Ammon's horn (tissue), 1 donor: ENCODE measurements around the gene TEX12.
"Not testable (repeated sequence)": the region's sequence is repeated elsewhere in the genome, so short reads cannot be mapped to it uniquely, and the experiment has no call there.

ENCODE experiments used
- DNase-seq: peaks from one replicate; pipeline ENCODE4 v3.0.0-alpha.2; 2016; ENCODE audit warnings: low spot score

TEX12 gene

DNA sequence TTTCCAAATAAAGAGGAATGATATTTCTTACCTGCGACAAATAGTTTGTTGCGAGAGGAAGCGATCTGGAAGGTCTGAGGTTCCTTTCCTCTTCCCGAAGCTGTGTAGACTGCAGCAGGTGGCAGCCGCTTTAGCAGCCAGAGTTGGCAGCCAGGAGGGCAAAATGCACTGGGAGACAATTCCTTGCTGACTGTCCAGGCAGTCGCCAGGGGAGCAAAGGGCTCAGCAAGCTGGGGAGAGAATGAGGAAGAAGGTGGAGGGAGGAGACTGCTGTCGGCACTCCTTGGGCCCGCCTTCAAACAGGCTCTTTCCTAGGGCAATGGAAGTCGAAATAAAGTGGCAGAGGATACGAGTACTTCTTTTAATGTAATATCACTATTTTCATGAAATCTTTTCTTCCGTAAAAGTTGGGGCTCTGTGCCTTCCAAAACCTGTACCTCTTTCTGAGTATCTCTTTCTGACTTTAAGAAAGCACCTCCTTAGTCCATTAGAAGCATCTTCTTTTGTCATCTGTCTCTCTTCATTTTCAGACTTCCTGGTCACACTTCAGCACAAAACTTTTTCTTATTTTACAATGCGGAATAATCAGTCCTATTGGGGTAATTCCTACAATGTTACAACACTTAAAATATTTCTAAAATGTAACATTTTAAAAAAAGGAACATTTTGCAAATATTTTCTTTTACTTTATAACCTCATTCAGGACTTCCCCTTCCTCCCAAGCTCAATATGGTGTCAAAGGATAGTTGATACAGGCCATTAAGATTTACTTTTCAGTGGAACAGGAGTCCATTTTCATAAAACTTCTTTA, 3.1 kb upstream of the TEX12 start, which contains the start of gene IL18:
TSS of gene IL18 (minus strand) at position 220 of the 811 bp plus-strand sequence. CDS start 9,041 bp downstream, outside the sequence.
- peak; percentile 68 for DNase-seq

DNA sequence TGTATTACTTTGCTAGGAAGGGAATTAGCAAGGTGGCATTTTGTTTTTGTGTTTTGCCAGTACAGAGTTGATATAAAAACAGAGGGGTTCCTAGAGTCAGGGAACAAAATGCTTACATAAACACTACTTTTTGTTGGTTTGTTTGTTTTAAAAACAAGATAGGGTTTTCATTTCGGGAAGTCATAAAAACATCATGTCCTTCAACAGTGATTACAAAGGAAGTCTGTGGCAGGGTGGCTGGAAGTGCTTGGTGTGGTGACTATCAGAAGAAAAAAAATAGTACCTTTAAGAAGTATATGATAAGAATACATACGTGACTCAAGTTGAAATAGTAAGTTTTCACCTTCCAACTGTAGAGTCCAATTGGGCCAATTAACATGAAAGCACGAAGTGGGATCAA, 2.1 kb upstream of the TEX12 start:
- no peak for DNase-seq

DNA sequence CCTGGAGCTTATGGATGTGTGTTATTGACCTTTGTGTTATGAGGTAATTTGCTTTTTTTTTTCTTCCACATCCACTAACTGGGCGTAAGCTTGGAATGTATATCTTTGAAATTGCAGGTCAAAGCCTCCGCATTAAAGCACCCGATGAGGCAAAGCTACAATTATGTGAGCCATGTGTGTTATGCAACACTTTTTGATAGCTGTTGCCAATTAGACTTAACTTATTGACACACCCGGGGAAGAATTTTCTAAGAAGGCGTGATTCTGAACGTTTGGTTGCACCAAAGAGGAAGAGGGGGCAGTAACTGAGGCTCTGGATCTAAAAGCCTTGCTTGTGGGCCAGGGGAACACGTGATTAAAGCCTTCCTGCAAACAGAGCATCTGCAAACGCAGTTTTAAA, 610 bp upstream of the TEX12 start:
- DNase-seq, result no peak

DNA sequence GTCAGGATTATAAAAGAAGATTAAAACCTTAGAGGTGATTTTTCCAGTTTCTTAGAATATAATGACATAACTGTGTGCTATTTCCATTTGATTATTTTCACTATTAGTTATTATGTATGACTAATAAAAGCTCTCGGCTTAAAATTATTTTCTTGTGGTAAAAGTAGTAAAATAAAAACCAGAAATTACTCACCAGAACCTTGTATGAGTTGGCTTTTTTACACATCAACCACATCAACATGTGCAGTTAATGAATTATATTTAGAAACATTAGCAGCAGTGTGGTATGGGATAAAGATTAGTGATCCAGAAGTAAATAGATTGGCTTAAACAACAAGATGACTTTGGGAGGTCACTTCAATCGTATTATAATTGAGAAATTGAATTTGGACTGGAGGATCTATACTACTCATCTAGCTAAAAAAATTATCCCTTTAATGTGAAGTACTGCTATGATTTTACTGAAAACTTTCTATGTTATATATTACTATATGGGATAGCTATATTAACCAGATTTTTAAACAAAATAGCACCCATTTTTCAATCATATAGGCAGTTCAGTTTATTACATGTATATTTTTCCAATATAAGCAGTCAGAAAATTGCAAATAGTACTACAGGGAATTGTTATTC, 5.3 kb downstream of the TEX12 start:
- no peak for DNase-seq

DNA sequence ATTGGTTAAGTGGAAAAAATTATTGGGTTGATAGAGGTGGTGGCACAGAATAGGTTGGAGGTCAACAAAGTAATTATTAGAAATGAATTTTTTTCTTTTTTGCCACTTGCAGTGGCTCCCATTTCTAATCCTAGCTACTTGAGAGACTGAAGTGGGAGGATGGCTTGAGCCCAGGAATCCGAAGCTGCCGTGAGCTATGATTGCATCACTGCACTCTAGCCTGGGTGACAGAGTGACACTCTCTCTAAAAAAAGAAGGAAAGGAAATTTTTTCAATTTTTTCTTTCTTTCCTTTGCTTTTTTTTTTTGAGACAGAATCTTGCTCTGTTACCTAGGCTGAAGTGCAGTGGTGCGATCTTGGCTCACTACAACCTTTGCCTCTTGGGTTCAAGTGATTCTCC, 6.0 kb downstream of the TEX12 start:
- no peak for DNase-seq

DNA sequence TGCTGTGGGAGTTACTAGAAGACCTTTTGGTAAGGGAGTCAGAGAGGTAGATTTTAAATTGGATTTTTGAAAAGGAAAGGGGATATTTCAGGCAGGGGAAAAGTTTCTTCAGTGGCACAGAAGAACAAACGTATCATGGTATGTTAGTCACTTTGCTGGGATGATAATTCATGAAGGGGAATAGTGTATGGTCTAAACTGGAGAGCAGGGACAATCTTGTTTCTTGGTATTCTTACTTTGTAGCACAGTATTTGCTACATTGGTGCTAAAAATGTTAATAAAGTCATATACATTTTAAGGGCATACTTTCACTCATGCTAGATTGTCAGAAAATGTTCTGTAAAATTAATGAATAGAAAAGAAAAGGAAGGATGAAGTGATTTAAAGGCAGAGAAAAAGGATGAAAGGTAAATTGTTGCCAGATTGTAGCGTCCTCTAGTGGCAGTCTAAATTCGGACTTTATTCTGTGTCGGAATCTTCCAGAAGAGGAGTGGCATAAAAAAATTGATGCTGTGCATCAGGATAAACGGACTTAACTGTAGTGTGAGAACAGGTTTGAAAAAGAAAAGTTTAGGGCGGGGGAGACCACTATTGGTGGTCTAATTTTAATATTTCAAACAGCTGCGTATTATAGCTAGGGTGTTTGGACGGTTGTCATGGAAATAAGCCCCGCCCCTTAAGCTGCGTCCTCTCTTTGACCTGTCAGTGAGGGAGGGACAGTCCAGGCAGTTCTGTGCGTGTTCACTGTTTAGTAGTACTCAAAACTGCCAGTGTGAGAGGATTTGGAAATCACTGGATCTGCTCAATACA, 7.8 kb downstream of the TEX12 start, which contains the start of gene BCO2:
TSS of gene BCO2 (plus strand) at position 724 of the 810 bp plus-strand sequence. CDS start 90 bp downstream, outside the sequence.
- peak; percentile 92 for DNase-seq

DNA sequence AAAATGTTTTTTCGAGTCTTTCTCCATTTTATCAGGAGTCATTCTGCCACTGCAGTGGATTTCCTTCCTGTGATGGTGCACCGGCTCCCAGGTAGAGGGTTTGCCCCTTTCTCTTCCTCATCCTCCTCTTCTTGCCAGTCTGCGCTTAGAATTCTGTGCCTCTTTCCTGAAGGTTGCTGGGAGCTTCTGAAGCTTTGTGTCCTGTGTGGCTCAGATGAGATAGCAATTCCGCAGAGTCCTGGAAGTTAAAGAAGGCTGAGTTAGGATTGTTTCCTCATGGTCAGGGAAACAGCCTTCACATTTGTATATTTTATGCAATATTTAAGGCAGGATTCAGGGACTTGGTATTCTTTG, 8.4 kb downstream of the TEX12 start:
- DNase-seq, result no peak

DNA sequence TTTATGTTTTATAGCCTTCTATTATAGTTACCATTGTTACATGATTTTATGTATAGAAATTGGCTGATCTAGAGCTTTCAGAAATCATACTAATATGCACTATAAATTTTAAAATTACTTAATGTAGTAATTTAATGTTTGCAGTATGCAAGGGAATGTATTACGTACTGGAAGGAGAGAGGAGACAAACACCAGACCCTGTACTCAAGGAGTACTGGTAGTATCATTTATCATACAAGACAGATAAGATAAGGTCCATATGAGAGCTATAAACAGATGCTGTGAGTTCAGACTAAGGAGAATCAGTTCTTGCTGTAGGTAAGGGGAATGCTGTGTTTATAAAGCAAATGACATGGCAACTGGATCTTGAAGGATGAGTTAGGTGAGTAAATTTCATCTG, 8.9 kb downstream of the TEX12 start:
- no peak for DNase-seq

DNA sequence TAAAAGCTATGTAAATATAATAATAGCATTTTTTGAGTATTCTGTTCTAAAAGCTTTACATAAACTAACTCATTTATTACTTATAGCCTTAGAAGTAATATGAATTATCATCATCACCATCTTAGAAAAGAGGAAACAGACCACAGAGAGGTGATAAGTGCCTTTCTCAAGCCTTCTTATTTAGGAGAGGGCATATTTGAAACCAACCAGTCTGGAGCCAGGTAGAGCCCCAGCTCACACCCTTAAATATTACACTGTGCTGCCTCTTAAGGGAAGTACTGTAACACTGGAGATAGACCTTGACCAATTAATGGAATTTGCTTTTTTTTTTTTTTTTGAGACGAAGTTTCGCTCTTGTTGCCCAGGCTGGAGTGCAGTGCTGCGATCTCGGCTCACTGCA, 10.4 kb downstream of the TEX12 start:
- DNase-seq, result no peak

DNA sequence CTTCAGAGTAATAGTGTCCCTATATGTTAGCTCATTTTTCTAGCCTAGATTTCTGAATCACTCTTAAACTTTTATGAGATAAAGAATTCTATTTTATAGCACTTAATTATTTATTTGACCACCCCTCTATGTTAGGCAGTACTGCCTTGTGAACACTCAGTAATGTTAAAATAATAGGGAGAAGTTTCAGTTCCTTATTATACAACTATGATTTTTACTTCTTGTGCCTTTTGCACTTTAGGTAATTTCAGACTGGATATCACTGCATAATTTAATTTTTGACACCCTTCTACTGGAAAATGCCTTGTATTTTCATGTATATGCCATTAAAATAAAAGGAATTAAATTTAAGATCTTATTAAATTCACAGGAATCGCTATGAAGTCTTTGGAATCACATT, 11.3 kb downstream of the TEX12 start:
- no peak for DNase-seq

DNA sequence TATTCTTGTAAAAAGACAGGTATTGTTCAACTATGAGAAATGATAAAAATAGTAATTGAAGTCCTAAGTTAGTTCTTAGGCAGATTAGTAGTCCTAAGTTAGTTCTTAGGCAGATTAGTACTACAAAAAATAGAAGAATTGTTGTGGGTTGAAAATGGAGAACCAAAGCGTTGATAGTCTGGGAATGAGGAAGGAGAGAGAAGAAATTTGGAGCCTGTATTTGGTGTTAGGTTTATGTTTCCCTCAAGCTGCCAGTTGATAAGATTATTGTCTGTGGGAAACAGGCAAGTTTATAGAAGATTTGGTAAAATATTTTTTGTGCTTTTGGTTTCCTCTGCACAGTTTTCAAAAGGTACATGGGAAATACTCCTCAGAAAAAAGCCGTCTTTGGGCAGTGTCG, 11.8 kb downstream of the TEX12 start:
- DNase-seq, result no peak

DNA sequence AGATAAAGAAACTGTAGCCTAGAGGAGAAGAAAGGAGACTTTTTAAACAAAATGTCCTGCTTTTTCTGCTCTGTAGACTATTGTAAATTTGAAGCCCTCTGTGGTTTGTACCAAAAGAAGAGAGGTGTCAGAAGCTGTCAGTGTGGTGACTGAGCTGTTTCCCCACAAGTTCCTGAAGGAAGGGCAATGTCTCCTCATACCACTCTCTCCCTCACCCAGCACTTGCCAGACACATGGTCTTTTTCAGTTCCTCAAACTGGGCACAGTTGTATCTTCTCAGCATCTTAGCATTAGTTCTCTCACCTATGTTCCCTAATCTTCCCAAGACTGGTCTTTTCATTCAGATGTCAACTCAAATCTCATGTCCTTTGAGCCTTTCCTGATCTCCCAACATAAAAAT, 12.4 kb downstream of the TEX12 start:
- DNase-seq, result peak; percentile 80

DNA sequence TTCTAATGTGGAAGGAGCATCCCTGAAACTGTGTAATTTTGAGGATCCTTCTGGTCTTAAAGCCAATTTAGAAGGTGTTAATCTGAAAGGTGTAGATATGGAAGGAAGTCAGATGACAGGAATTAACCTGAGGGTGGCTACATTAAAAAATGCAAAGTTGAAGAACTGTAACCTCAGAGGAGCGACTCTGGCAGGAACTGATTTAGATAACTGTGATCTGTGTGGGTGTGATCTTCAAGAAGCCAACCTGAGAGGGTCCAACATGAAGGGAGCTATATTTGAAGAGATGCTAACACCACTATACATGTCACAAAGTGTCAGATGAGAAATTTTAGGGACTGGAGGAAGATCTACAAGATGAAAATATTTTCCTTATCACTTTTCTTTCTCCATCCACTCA, 15.7 kb downstream of the TEX12 start:
- no peak for DNase-seq

DNA sequence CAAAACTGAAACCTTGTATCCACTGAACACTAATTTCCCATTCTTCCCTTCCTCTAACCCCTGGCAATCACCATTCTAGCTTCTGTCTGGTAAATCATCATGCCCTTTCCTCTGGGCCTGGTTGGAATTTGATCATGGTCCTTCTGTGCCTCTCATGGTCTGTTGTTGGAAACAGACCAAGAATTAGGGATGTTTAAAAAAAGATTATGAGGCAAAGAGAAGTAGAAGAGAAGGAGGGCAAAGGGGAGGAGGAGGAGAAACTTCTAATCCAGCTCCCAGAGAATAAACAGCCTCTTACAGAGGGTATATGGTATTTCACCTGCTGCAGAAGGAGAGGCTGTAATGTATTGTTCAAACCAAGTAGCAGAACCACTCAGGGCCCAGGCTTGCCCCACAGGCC, 18.7 kb downstream of the TEX12 start:
- no peak for DNase-seq

DNA sequence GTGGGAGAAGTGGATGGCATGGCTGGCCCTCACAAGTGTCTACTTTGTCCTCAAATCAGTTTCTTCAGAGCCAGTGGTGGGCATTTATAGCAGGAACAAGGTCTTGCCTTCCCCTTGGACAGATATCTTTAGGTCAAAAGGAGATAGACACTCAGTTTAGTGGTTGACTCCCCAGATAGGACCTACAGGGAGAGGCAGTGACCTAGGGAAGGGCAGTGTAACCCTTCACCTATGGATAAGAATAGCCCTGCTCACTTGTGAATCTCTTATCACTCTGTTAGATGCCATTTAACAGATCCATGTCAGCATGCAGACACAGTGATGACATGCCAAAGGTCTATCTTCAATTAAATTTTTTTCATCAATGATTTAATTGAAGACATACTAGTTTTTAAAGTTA, 19.1 kb downstream of the TEX12 start:
- no peak for DNase-seq

DNA sequence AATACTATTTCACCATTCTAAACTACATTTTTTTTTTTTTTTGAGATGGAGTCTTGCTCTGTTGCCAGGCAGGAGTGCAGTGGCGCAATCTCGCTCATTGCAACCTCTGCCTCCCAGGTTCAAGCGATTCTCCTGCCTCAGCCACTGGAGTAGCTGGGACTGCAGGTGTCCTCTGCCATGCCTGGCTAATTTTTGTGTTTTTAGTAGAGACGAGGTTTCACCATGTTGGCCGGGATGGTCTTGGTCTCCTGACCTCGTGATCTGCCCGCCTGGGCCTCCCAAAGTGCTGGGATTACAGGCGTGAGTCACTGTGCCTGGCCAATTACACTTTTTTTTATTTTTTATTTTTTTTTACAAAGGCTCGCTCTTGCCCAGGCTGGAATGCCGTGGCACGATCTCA, 27.9 kb downstream of the TEX12 start:
- DNase-seq, result not testable (repeated sequence)

DNA sequence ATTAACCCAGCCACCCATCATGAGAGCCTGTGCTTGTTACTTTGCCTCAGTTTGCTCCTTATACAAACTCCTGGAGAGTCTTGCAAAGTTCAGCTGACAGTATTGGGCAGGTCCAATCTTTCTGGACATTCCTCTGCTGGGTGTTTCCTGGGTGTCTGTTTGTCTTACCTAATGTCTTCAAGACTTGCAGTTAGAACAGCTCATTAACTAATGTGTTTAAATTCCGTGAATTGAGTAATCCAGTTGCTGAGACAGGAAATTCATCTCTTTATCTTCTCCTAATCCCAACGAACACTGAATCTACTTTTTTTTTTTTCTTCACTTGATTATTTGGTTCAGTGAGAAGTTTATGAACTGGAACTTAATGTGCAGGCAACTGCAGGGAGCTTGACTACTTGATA, 28.8 kb downstream of the TEX12 start:
- no peak for DNase-seq

DNA sequence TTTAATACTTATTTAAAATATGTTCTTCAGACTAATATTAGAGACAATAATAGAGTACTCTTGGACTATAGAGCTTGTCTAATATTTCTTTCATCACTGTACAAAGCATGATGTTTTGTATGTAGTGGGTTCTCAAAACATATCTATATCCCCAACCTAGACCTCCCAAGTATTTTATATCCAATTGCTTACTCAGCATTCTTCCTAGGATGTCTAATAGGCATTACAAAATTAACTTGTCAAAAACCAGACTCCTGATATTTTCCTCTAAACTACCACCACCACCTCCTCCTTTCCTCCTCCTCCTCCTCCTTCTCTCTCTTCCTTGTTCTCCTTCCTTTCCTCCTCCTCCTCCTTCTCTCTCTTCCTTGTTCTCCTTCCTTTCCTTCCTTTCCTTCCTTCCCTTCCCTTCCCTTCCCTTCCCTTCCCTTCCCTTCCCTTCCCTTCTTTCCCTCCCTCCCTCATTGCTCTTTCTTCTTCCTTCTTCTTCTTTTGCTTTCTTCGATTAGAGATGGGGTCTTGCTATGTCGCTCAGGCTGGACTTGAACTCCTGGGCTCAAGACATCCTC, 29.4 kb downstream of the TEX12 start:
- no peak for DNase-seq

DNA sequence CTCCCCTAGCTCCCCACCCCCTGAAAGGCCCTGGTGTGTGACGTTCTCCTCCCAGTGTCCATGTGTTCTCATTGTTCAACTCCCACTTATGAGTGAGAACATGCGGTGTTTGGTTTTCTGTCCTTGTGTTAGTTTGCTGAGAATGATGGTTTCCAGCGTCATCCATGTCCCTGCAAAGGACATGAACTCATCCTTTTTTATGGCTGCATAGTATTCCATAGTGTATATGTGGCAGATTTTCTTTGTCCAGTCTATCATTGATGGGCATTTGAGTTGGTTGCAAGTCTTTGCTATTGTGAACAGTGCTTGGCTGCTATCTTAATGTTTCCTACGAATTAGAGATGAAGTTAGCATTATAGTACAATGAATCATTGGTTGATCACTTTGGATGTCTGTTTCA, 31.9 kb downstream of the TEX12 start:
- DNase-seq, result not testable (repeated sequence)

DNA sequence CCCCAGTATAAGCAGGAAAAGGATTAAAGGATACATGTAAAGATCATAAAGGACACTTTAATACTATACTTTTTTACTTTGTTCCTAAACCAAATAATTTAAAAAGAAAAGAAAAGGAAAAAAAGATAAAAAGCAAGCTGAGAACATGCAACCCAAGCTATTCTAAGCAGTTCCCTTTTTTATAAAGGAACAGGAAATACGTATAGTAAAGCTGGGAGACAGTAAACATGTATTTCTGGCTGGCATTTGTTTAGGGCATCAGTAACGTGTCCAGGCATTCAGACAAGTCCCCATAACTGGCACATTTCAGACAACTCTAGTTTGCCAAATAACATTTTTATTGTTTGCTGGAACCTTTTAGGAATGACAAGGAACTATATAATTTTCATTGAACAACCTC, 33.1 kb downstream of the TEX12 start:
- no peak for DNase-seq

DNA sequence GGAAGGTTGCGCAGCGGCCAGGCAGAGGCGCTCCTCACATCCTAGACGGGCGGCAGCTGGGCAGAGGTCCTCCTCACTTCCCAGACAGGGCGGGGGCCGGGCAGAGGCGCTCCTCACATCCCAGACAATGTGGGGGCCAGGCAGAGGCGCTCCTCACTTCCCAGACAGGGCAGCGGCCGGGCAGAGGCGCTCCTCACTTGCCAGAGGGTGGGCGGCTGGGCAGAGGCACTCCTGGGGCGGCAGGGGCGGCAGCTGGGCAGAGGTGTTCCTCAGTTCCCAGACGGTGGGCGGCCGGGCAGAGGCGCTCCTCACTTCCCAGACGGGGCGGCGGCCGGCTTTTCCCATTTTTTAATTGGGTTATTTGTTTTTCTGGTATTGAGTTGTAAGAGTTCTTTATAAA, 38.9 kb downstream of the TEX12 start:
- DNase-seq, result no peak

DNA sequence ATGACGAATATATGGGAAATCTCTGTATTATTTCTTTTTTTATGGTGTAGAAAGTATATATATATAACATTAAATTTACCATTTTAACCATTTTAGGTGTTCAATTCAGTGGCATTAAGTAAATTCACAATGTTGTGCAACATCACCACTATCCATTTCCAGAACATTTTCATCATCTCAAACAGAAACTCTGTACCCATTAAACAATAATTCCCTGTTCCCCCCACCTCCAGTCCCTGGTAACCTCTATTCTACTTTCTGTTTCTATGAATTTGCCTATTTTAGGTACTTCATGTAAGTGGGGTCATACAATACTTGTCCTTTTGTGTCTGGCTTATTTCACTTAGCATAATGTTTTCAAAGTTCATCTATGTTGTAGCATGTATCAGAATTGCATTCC, 43.7 kb downstream of the TEX12 start:
- DNase-seq, result no peak

DNA sequence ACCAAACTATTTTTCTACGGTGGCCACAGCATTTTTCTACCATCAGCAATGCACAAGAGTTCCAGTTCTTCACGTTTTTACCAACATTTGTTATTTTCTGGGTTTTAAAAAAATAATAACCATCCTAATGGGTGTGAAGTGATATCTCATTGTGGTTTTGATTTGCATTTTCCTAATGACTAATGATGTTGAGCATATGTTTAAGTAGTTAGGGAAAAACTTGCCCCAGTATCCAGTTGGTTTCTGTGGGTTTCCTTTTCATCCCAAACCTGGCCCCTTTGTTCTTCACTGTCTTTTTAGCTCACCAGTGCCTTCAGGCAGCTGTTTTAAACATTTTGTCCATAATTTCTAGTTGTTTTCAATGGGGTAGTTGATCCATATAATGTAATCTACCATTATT, 44.4 kb downstream of the TEX12 start:
- no peak for DNase-seq
